Loucy (cell line): ENCODE measurements around the gene LRRC41.
"Not testable (repeated sequence)": the region's sequence is repeated elsewhere in the genome, so short reads cannot be mapped to it uniquely, and the experiment has no call there.

Experiments used
- CTCF ChIP-seq: fragments of 200-600 bp; sonication (generic); conservative IDR thresholded peaks from 2 replicates; pipeline ENCODE4 v1.5.1; 2014; ENCODE audit warnings: mild to moderate bottlenecking, antibody characterized with exemption, low read length
- EZH2phosphoT487 ChIP-seq: fragments of 200-600 bp; IDR thresholded peaks from 2 replicates; pipeline ENCODE4 v1.6.1; 2018; ENCODE audit warnings: antibody characterized with exemption, mild to moderate bottlenecking, moderate library complexity, borderline replicate concordance

GRCh38 chr1:46319960-46320914, 16.8 kb upstream of the LRRC41 start:
- TF ChIP-seq CTCF, EZH2phosphoT487: not testable (repeated sequence)
